ENCODE data around the gene CFAP61.

CFAP61 gene

DNA sequence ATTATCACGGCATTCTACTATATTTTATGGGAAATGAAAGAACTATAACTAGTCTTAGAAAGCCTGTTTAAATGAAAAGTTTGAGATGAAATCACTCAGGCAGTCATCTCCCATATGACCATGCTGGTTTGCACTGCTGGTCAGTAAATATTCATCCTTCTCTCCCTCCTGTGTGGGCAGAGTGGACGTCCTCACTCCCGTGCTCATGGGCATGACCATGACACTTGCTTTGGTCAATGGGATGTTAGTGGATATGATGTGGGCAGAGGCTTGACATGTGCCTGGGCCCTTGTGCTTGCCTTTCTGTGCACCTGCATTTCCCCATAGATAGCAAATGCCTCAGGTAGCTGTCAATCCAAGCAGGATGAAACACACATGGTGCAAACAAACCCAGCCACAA is 222.5 kb downstream of the CFAP61 start:
- Histone ChIP-seq H3K9ac (ENCODE audit: low read depth, low read length, poor library complexity, severe bottlenecking) (no peak overlapping the region), H4K20me1 (ENCODE audit: insufficient read depth, low read length, poor library complexity, severe bottlenecking) (no peaks in the 10 kb centered on the region), H3K36me3 (ENCODE audit: insufficient read depth, low read length) (no peaks in the 10 kb centered on the region), H3K9me3 (ENCODE audit: insufficient read depth, low read depth, low read length) (no peaks in the 10 kb centered on the region), H2AFZ (ENCODE audit: low read length) (no peak overlapping the region), H3K79me2 (ENCODE audit: insufficient read depth, low read length) (no peaks in the 10 kb centered on the region), H3K27me3 (ENCODE audit: insufficient read depth, low read length, poor library complexity, severe bottlenecking) (no peaks in the 10 kb centered on the region), H3K4me2 (ENCODE audit: low read depth, low read length, poor library complexity, severe bottlenecking) (no peak overlapping the region), H3K9me2 (replicated peaks; ENCODE audit: low read depth, low read length) (no peaks in the 10 kb centered on the region), H3K4me1 (ENCODE audit: insufficient read depth, low read length, poor library complexity, severe bottlenecking) (no peaks in the 10 kb centered on the region), H3F3A (ENCODE audit: low read depth) (no peaks in the 10 kb centered on the region), H3K4me3 (ENCODE audit: low read length, poor library complexity, severe bottlenecking) (no peak overlapping the region)
- TF ChIP-seq, protein P1, sequence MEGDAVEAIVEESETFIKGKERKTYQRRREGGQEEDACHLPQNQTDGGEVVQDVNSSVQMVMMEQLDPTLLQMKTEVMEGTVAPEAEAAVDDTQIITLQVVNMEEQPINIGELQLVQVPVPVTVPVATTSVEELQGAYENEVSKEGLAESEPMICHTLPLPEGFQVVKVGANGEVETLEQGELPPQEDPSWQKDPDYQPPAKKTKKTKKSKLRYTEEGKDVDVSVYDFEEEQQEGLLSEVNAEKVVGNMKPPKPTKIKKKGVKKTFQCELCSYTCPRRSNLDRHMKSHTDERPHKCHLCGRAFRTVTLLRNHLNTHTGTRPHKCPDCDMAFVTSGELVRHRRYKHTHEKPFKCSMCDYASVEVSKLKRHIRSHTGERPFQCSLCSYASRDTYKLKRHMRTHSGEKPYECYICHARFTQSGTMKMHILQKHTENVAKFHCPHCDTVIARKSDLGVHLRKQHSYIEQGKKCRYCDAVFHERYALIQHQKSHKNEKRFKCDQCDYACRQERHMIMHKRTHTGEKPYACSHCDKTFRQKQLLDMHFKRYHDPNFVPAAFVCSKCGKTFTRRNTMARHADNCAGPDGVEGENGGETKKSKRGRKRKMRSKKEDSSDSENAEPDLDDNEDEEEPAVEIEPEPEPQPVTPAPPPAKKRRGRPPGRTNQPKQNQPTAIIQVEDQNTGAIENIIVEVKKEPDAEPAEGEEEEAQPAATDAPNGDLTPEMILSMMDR (conservative IDR thresholded peaks at IDR 0.05; ENCODE audit: low read length): no peak
- TF ChIP-seq EZH2phosphoT487 (IDR thresholded peaks at IDR 0.05; ENCODE audit: borderline replicate concordance): no peak

DNA sequence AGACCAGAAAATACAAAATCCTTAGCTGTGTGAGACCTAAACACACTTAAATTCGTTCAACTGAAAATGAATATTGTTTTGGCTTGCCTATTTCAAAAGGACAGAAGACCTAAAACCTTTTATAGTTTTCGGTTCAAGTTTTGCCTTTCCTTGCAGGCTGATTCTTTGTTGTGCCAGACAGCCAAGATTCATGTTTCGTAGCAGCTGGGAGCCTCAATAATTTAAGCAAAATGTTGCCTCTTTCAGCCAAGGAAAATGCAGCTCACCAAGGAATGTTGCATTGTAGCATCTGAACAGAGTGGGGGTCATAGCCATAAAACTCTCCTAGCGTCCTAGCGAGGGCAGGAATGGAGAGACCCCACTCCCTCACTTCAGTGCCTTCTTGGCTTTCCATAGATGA is 223.3 kb downstream of the CFAP61 start:
- Histone ChIP-seq H3K4me1 (ENCODE audit: insufficient read depth, low read length, poor library complexity, severe bottlenecking) (no peaks in the 10 kb centered on the region), H3K9ac (ENCODE audit: low read depth, low read length, poor library complexity, severe bottlenecking) (no peak overlapping the region), H3K79me2 (ENCODE audit: insufficient read depth, low read length) (no peaks in the 10 kb centered on the region), H3K4me2 (ENCODE audit: low read depth, low read length, poor library complexity, severe bottlenecking) (no peak overlapping the region), H3K36me3 (ENCODE audit: insufficient read depth, low read length) (no peaks in the 10 kb centered on the region), H3K4me3 (ENCODE audit: low read length, poor library complexity, severe bottlenecking) (no peak overlapping the region), H4K20me1 (ENCODE audit: insufficient read depth, low read length, poor library complexity, severe bottlenecking) (no peaks in the 10 kb centered on the region), H3F3A (ENCODE audit: low read depth) (no peaks in the 10 kb centered on the region), H3K27me3 (ENCODE audit: insufficient read depth, low read length, poor library complexity, severe bottlenecking) (no peaks in the 10 kb centered on the region), H2AFZ (ENCODE audit: low read length) (no peak overlapping the region), H3K9me2 (replicated peaks; ENCODE audit: low read depth, low read length) (no peaks in the 10 kb centered on the region), H3K9me3 (ENCODE audit: insufficient read depth, low read depth, low read length) (no peaks in the 10 kb centered on the region)
- no peak for TF ChIP-seq EZH2phosphoT487 (IDR thresholded peaks at IDR 0.05; ENCODE audit: borderline replicate concordance)
- TF ChIP-seq, protein P1 (conservative IDR thresholded peaks at IDR 0.05; ENCODE audit: low read length): no peak

DNA sequence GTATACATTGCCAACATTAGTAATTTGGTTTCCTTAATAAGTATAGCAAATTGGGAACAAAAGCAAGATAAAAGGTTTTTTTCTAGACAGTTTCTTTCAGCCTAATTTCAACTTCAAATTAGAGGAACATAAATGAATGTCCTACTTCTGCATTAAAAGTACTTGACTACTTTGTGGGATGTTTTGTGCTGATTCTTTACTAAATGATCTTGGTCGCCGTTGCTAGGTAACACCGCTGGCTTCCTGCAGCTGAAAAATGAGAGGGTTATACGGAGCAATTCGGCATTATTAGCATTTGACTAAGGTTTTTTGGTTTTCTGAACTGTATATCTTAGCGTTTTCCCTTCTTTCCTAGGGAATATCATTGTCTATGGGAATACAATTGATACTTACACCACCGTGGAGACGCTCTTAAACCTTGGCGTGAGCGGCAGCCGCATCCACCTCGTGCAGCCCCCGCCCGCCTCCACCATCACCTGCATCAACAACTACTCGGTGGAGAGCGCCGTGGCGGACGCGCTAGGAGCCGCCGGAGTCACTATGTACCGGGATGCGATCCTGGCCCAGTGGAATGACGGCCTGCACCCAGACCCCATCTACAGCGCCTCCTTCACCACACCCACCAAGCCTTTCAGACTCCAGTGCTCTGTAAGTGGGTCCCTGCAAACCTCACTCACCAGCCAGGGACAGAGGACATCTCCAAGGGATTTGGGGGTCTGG is 224.6 kb downstream of the CFAP61 start:
- TF ChIP-seq, protein P1 (conservative IDR thresholded peaks at IDR 0.05; ENCODE audit: low read length): no peak
- TF ChIP-seq EZH2phosphoT487 (IDR thresholded peaks at IDR 0.05; ENCODE audit: borderline replicate concordance): no peak
- Histone ChIP-seq H3K4me2 (ENCODE audit: low read depth, low read length, poor library complexity, severe bottlenecking) (no peak overlapping the region), H3K27me3 (ENCODE audit: insufficient read depth, low read length, poor library complexity, severe bottlenecking) (no peaks in the 10 kb centered on the region), H3K9ac (ENCODE audit: low read depth, low read length, poor library complexity, severe bottlenecking) (no peak overlapping the region), H3K4me1 (ENCODE audit: insufficient read depth, low read length, poor library complexity, severe bottlenecking) (no peaks in the 10 kb centered on the region), H3K9me3 (ENCODE audit: insufficient read depth, low read depth, low read length) (no peaks in the 10 kb centered on the region), H2AFZ (ENCODE audit: low read length) (no peak overlapping the region), H3K9me2 (replicated peaks; ENCODE audit: low read depth, low read length) (no peaks in the 10 kb centered on the region), H3K4me3 (ENCODE audit: low read length, poor library complexity, severe bottlenecking) (no peak overlapping the region), H3K36me3 (ENCODE audit: insufficient read depth, low read length) (no peaks in the 10 kb centered on the region), H4K20me1 (ENCODE audit: insufficient read depth, low read length, poor library complexity, severe bottlenecking) (no peaks in the 10 kb centered on the region), H3K79me2 (ENCODE audit: insufficient read depth, low read length) (no peaks in the 10 kb centered on the region), H3F3A (ENCODE audit: low read depth) (no peaks in the 10 kb centered on the region)

All from Loucy (cell line).